ENCODE results near the gene GPC6.

DNA sequence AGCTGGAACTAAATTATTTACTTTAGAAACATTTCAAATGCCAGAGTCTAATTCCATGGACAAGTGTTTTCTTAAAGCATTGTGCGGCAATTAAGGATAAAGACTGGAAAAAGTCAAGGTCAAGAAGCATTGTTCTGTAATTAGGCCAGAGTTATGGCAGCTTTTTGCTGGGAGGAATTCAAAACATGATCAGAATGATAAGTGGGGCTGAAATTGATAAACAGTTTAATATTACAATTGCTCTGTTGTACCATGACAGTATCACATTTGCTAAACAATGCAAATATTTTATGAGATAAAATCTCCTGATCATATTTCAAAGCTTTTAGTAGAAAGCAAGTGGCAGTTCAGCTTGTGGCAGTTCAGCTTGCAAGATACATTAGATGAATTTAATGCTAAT is 513.7 kb downstream of the GPC6 start:
- TF ChIP-seq CTCF (IDR thresholded peaks at IDR 0.05), result no peak
- no peak for TF ChIP-seq POLR2A (IDR thresholded peaks at IDR 0.05)
